Brain pericyte (primary cell): ENCODE measurements around the gene TBC1D9B.

Experiments used
- DNase-seq: peaks from one replicate; pipeline ENCODE4 v3.0.0-alpha.2; 2012; ENCODE audit warnings: low read depth, low spot score

Gene TBC1D9B

DNA sequence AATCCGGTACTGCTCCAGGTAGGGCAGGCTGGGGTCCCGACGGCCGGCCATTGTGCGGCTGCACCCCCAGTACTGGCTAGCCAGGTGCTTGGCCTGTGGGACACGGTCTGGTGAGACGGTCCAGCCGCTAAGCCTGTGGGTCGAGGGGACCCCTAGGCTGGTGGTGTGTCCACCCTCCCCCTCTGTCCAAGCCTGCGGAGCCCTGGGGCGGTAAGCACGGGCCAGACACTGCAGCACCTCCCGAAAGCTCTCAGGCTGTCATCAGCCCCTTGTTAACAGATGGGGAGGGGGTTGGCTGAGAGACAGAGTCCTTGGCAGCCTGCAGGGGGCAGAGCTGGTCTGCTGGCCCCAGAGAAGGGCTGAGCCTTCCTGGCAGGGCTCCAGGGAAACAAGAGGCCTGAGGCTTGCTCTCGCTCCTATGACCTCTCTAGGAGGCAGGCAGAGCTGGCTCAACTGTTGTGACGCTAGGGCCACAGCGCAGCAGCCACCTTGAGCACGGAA, 37.2 kb downstream of the TBC1D9B start:
- no peak for DNase-seq

DNA sequence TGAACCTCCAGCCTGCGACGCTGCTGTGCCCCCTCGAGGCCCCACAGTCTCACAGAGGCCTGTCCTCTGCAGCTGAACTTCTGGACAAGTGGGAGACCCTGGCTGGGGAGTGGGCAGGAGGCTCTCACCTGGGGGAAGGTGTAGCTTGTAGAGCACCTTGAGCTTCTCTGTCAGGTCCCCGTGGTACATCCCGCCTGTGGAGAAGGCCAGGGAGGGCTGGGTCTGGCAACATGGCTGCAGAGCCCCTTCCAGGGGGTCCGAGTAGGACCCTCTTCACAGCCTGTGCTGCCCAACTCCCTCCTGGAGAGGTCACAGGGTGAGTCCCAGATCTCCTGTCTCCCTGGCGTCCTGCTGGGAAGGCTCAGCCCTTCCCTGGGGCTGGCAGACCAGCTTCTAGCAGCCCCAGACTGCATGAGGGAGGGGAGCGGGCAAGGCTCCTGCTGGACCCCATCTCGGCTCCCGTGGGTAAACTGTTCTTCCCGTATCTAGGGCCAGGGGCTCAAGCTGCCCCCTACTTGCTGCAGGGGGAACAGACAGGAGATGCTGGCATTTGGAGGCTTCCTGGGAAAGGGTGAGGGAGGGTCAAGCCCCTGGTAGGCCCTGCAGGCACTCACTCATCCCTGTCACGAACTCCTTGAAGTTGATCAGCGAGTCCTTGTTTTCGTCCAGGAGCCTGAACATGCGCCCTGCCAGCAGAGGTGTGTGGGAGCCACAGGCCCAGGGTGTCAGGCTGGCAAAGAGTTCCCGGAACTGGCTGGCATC, 37.9 kb downstream of the TBC1D9B start:
- no peak for DNase-seq

DNA sequence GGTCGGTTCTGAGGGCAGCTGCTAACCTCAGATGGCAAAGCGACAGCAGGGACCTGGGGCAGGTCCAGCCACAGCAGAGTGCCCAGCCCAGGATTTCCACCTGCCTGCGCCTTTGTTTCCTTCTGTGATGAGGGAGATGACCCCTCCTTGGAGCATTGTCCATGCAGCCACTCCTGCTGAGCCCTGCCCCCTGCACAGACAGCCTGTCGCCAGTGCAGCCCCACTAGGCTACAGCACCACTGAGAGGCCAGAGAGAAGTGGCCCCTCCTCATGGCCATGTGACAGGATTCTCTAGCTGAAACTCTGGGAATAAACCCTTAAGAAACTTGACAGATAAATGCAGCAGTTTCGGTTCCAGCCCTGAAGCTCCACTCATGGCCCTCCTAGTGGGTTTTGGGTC, 38.6 kb downstream of the TBC1D9B start:
- no peak for DNase-seq

DNA sequence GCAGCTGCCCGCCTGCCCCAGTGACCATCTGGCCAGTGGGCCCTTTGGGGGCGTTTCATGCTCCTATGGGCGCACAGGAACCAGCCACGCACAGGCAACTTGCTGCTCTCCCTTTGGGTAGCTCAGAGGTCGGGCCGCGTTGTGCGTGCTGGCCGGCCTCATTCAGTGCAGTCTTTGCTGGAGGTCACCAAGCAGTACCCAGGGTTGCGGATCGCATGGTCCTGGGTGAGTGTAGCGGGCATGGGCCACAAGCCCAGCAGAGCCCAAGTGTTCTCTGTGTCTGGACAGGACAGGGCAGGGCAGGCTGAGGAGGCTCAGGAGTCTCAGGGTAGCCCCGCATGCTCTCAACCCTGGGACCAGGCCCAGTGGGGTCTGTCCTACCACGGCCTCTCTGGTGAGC, 39.2 kb downstream of the TBC1D9B start:
- no peak for DNase-seq

DNA sequence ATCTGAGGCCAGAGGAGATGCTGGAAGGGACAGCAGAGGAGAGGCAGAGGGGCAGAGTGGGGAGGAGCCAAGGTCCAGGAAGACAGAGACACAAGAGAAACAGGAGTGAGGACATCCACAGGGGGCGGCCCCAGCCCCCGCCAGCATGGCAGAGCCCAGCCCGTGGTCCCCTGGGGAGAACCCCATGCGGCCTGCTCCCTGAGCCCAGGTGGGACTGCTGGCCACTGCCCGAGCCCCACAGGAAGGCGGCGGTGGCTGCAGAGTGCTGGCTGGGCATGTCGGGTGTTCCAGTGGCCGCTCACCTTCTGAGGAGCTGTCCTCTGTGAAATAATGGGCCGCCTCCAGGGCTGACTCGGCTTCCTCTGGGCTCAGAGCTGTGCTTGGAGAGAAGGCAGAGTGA, 40.2 kb downstream of the TBC1D9B start:
- no peak for DNase-seq

DNA sequence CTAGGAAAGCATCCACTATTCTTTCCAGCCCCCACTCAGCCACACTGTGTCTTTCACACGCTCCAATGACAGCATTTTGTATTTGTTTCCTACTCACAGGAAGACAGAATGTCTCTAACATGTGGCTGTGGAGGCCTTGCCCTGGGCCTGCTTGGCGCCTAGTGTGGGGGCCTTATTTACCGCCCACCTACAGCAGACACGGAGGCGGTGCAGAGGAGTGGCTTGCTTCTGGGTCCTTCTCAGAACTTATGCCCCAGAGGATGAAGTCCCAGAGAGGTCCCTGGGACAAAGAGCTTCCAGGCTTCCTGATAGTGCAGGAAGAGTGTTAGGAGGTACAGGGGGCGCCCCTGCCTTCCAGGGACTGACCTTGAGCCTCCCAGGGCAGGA, 40.6 kb downstream of the TBC1D9B start:
- no peak for DNase-seq

DNA sequence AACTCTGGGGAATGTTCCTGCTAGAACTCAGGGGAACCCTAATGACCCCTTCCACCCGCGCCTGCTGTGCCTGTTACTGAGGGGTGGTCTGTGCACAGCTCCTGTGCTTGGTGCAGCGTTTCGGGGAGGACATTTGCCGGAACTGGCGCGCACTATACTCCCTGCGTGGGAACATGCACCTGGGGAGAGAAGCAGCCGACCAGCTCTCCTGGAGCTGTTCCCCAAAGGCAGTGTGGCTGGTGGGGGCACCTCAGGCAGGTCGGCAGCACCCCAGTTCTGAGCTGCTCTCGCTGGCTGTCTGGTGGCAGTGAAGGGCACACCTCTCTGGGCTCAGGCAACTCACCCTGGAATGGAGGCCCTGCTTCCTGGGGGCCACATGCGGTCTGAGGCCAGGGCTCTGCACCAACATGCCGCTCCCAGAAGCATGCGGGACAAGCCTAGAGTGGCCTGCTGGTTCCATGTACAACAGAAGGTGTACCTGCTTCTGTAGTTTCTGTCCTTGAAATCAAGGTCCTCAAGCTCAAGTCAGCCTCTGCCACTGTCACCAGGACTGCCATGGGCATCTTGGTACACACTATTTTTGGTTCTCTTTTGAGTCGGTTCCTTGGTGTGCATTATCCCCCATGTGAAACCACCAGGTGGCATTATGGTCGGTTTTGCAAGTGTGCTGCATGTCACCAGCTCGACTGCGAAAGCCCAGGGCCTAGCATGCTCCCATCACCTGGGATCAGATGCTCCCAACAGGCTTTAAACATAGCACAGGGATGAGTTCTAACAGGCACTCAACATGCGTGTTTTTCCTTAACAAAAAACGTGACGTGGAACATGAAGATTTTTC, 41.2 kb downstream of the TBC1D9B start:
- DNase-seq, result no peak

DNA sequence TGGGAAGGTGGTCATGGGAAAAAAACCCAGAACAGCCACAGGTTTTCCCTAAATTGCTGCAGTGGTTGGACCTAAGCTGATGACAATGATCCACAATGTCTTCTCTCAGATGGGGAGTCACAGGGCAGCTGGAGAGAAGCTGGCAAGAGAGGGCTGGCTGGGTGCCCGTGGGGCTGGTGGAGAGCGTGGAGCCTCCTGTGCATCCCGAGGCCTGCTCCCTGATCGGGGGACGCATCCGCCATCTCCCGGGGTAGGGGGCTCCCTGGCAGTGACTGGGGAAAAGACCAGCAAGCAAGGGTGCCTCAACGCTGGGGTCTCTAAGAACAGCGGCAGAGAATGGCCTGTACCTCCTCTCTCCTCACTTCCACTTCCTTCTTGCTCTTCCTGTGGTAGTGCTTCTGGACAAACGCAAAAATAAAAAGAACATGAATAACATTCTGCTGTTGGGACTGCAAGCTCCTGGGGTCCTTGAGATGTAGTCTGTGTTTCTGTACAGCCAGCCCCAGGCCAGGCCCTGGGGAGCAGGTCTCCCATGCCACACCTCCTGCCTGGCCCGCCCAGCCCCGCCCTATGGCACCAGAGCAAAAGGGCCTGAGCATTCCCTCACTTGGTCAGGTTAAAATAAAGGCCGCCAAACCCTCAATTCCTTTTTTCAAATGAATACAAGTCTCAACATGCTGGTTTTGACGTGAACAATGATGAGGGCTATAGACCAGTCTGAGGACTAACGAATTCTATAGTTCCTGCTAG, 42.0 kb downstream of the TBC1D9B start:
- DNase-seq, result no peak

DNA sequence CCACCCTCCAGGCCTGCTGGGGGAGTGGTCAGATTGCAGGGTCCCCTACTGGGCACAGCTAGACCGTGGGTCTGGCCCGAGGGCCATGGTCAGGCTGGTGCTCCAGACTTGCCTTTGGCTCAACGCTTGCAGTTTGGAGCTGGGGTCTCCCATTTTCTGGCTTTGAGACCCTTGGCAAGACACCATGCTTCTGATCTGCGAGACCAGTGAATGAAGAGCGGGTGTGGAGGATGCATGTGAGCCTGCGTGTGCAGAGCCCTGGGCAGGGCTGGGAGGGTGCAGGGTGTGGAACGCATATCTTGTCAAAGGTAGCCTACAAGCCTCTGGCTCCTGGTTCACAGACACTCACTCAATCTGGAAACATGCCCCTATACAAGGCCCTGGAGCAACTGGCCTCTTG, 43.0 kb downstream of the TBC1D9B start:
- DNase-seq, result no peak

DNA sequence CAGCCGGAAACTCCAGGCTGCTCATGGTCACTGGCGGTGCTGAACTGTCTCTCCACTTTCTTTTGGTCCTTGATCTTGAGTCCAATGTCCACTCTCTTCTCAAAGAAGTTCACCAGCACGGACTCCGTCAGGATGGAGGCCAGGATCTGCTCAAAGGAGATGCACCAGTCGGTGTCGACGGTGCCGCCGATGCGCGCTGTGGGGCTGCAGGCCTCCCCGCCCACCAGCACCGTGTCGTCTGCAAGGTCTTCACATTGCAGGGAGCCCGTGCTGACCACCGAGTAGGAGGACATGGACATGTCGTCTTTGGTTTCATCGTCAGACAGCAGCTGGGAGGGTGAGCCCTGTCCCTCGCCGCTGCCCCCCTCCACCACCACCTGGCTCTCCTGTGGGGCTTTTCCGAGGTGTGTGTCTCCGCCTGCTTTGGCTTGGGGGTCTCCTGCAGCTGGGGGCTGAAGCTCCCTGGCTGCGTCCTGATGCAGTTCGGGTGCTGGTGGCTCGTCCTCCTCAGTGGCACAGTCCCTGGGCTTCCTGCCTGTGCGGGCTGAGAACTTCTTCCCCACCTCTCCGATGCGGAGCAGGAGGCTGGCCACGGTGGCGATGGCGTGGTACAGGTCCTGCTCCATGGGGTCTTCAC, 44.1 kb downstream of the TBC1D9B start:
- no peak for DNase-seq

DNA sequence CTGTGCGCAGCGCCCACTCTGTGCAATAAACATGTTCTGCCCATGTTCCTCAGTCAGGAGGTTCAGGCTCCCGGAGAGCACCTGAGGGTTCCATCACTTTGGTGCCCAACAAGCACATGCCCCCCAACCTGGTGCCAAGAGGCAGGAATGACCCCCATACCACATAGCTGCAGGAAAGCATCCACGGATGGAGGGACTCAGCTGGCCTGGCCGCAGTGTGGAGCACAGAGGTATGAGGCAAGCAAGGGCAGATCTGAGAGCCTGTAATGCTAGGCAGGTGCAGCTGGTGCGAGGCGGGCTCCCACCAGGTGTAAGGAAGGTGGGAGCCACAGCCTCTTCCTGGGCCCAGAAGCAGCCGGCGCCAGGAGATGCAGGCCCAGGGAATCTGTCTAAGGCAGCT, 44.8 kb downstream of the TBC1D9B start:
- DNase-seq, result no peak

DNA sequence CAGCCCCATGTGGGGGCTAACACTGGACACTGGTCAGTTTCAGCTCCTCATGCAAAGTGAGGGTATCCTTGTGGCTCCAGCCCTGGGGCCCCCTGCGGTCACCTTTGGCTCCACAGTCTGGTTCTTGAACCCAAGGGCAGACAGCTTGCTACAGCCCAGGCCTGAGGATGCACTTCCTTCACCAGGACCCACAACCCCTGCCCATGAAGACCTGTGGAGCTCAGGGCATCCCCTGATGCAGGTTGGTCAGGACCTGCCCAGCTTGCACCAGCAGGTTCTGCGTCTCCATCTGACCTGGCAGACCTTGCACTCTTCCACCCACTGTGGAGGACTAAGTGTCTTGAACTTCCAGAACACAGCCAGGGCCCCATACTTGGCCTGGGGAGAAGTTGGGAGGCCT, 45.4 kb downstream of the TBC1D9B start:
- DNase-seq, result no peak

DNA sequence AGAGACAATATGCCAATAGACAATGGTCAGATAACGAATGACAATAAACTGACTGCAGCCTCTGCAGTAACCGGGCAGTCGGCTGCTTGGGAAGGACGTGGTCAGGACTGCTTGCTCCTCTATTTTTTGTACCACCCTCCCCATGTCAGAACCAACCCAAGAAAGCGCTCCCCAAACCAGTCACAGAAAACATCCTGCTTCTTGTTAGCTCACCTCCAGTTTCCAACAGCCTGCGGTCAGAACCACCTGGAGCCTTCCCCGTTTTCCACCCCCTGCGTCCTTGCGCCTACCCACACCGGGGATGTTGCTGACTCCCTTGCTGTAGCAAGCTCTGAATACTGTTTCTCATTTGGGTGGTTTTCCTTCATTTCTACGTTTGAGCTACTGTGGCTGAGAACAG, 47.4 kb downstream of the TBC1D9B start:
- no peak for DNase-seq

DNA sequence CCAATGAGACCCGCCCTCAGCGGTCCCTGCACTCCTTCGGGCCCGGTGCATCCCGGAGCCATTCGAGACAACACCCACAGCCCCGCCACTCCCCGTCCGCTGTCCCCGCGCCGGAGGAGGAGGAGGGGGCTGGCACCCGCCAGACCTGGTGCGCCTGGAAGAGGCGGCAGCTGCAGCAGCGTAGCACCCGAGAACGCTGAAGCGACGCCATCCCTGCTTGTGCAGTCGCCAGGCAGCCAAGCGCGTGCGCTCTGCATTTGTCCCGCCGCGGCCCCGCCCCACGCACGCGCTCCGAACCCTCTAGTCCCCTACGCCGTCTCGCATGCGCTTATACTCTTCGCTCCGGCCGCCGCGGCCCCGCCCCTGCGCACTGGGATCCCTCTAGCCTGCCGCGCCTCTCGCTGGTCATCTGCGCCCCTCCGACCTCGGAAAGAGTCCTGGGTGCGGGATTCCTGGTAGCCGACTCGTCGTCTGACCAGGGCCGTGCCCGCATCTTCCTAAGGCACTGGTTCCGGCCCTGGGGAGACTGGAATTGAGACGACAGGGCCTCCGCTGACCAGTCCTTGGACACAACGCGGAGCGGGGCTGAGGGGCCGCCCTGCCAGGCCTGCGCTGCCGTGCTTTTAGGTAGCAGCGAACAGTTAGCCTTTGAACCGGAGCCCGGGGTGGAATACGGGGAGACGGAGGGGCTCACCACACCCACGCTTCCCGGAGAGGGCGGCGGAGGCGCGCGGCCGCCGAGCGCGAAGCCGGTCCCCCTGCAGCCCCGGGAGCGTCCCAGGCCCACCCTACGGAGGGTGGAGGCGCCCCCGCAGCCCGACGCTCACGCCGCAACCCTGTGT, 48.9 kb downstream of the TBC1D9B start, which contains the start of gene MRNIP:
Gene MRNIP (minus strand): TSS at position 232 of the 842 bp plus-strand sequence. CDS start 21 bp downstream, at position 211.
- DNase-seq, result peak; percentile 75

DNA sequence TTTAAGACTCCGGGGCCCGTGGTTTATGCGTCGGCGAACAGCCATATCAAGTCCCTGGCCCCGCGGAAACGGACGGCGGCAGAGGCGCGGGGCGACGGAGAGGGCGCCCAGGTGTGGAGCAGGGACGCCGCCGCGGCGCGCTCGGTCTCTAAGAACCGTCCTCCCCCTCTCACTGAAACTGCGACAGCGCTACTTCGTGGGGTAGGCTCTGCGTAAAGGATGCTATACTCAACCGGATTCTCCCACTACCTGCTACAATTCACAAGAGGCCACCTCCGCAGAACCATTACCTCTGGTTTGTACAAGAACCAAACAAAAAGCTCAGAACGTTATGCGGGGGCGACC, 49.5 kb downstream of the TBC1D9B start:
- DNase-seq, result no peak

DNA sequence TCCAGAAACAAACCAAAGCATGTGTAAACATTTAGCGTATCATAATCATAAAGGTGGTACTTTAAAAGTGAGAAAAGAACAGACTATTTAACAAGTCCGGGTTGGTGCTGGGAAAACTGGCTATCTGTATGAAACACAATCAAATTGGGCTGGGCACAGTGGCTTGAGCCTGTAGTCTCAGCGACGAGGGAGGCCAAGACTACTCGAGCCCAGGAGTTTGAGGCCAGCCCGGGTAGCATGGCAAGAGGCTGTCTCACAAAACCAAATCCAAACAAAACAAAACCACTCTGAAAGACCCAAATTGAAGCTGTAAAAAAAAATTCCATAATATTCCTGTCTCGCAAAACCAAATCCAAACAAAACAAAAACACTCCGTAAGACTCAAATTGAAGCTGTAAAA, 53.3 kb downstream of the TBC1D9B start:
- no peak for DNase-seq

DNA sequence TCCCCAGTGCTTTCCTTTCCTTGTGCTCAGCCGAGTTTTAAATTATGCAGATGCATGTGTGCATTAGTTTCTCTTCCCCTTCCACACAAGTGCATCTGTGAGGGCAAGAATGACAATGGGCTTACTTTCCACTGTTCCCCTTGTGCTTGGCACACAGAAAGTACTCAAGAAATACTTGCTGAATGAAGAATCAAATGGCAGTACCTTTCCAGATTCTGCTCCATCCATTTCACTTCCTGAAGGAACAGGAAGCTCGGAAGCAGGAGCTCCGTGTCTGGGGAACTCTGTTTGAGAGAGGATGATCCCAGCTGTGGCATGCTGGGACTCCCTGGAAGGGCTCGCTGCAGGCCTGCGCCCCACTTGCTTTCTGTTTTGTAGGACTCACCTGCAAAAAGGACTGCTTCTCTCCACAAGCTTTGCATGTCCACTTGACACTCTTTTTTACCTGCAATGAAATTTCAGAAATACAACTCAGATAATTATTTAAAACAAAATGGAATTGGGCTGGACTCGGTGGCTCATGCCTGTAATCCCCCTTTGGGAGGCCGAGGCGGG, 54.6 kb downstream of the TBC1D9B start:
- no peak for DNase-seq

DNA sequence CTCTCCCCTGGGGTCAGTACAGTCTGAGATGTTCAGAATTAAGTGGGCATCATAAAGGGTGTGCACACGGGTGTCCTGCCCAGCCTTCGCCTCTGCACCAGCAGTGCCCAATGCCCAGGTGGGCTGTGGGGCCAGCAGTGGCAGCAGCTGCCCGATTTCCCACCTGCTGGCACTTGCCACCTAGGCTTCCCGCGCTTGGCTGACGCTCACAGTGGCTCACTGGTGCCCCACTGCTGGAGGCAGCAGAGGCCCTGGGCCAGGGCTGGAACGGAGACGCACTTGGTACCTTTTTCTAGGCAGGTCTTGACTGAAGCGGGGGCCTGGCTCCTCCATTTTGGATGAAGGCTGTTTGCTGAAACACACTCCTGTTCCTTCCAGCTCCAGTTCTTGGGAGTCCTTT, 66.1 kb downstream of the TBC1D9B start:
- DNase-seq, result no peak

DNA sequence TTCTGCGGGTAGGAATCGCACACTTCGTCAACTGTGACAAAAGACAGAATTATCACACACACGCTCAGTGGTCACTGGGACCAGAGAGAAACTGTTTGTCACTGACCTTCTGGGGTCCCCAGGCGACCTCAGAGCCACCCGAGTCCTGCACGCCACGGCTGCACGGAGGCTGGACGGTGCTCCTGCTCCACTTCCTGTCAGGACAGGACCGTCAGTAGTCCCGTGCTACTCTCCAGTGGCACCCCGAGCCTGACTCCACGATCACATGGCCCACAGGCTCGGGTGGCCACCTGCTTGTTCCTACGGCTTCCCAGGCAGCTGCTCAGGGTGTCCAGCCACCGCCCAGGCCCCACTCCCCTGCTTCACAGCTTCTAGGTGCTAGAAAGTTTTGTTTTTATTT, 66.9 kb downstream of the TBC1D9B start:
- no peak for DNase-seq

DNA sequence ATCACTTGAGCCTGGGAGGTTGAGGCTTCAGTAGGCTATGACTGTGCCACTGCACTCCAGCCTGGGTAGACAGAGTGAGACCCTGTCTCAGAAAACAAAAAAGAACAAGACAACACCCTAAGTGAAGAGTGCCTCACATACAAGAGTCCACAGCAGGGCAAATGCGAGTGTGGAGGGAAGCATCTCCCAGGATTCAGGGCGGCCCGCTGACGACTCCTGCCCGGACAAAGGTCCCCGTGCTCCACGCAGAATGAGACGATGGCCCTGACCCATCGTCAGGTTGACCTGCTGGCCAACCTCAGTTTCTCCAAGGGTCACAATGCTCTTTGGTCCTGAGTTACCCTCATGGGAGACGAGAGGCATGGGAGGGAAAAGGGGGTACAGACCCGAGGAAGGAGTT, 67.4 kb downstream of the TBC1D9B start:
- no peak for DNase-seq
